ENCODE measurements around the gene CD4. TPM values are rescaled to one million over a fixed set of nuclear protein-coding genes. Genes with fewer than 3 reads are reported as not detected.
A peak's percentile ranks its signal among the peaks of the same experiment; 100 is the strongest.

The CD4 gene
- total RNA-seq, 1 donor from 2014 or later: 0.70 TPM

DNA sequence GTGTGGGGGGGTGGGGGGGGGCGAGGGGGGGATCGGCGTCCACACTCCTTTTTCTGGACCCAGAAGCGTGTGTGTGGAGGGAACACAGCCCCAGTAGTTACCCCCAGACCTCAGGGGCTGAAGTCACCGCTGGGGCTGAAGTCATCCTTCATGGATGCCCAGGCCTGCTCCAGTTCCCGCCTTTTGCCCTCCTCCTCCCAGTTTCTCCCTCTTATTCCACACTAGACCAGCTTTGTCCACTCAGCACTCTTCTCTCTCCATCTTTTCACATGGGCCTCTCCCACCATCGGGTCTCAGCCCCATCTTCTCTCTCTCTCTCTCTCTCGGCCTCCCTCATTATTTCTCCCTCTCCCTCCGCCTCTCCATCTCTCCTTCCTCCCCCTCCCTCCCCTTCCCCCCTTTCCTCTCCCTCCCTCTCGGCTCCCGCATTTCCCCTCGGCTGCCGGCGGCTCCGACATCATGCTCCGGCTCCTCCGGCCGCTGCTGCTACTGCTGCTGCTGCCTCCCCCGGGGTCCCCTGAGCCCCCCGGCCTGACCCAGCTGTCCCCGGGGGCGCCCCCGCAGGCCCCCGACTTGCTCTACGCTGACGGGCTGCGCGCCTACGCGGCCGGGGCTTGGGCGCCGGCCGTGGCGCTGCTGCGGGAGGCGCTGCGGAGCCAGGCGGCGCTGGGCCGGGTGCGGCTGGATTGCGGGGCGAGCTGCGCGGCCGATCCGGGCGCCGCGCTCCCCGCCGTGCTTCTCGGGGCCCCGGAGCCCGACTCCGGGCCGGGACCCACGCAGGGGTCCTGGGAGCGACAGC is 38.9 kb downstream of the CD4 start, which contains the start of gene P3H3:
Gene P3H3, plus strand, starts transcription at position 426 of the 799 bp plus-strand sequence. Its CDS starts 34 bp downstream, at position 460.
- TF ChIP-seq, protein P1, sequence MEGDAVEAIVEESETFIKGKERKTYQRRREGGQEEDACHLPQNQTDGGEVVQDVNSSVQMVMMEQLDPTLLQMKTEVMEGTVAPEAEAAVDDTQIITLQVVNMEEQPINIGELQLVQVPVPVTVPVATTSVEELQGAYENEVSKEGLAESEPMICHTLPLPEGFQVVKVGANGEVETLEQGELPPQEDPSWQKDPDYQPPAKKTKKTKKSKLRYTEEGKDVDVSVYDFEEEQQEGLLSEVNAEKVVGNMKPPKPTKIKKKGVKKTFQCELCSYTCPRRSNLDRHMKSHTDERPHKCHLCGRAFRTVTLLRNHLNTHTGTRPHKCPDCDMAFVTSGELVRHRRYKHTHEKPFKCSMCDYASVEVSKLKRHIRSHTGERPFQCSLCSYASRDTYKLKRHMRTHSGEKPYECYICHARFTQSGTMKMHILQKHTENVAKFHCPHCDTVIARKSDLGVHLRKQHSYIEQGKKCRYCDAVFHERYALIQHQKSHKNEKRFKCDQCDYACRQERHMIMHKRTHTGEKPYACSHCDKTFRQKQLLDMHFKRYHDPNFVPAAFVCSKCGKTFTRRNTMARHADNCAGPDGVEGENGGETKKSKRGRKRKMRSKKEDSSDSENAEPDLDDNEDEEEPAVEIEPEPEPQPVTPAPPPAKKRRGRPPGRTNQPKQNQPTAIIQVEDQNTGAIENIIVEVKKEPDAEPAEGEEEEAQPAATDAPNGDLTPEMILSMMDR (IDR thresholded peaks at IDR 0.05): peak; percentile 25
- peak; percentile 66 for DNase-seq (ENCODE audit: low spot score)
- peaks cover 8% of the 10 kb centered on the region for H3K36me3 Mint-ChIP-seq (ENCODE audit: low read depth)
- H3K27ac Mint-ChIP-seq (ENCODE audit: unreplicated experiment): peak within 1 kb of the TSS; percentile 97
- no peaks in the 10 kb centered on the region for H3K9me3 Mint-ChIP-seq (ENCODE audit: low read depth)
- no peaks in the 10 kb centered on the region for H3K27me3 Mint-ChIP-seq (ENCODE audit: low read depth)
- peak within 1 kb of the TSS; percentile 96 for H3K4me3 Mint-ChIP-seq (ENCODE audit: unreplicated experiment)
- peaks cover 38% of the 10 kb centered on the region for H3K4me1 Mint-ChIP-seq (ENCODE audit: low read depth)

DNA sequence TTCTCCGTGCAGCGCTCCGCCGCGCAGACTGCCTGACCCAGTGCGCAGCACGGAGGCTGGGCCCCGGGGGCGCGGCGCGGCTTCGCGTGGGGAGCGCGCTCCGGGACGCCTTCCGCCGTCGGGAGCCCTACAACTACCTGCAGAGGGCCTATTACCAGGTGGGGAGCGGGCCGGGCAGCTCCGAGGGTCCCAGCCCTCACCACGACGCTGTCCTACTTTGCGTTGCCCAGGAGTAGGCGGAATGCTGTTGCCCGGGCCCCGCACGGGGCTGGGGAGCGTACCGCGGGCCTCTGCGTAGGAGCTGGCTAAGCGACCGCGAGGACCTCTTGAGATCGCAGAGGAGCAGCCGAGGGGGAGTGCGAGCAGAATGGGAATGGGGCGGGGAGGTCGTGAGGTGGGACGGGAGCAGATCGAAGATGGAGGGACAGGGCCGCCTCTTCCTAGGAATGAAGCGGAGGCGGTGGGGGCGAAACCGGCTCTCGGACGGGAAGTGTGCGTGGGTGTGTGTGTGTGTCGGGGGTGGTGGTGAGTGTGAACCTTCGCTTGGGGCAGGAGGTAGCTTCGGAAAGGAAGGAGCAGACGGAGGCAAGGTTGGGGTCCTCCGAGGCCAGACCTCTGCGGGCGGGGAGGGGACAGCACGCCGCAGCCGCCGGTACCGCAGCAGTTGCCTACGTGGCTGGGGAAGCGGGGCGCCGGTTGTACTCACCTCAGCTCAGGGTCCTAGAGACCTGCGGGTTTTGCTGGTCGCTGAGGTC is 39.6 kb downstream of the CD4 start:
- H3K27ac Mint-ChIP-seq (ENCODE audit: unreplicated experiment): peak overlapping the region; percentile 97
- H3K27me3 Mint-ChIP-seq (ENCODE audit: low read depth): no peaks in the 10 kb centered on the region
- H3K4me1 Mint-ChIP-seq (ENCODE audit: low read depth): peaks cover 39% of the 10 kb centered on the region
- TF ChIP-seq, protein P1 (IDR thresholded peaks at IDR 0.05): no peak
- peaks cover 14% of the 10 kb centered on the region for H3K36me3 Mint-ChIP-seq (ENCODE audit: low read depth)
- peak overlapping the region; percentile 96 for H3K4me3 Mint-ChIP-seq (ENCODE audit: unreplicated experiment)
- no peaks in the 10 kb centered on the region for H3K9me3 Mint-ChIP-seq (ENCODE audit: low read depth)
- peak; percentile 93 for DNase-seq (ENCODE audit: low spot score)

DNA sequence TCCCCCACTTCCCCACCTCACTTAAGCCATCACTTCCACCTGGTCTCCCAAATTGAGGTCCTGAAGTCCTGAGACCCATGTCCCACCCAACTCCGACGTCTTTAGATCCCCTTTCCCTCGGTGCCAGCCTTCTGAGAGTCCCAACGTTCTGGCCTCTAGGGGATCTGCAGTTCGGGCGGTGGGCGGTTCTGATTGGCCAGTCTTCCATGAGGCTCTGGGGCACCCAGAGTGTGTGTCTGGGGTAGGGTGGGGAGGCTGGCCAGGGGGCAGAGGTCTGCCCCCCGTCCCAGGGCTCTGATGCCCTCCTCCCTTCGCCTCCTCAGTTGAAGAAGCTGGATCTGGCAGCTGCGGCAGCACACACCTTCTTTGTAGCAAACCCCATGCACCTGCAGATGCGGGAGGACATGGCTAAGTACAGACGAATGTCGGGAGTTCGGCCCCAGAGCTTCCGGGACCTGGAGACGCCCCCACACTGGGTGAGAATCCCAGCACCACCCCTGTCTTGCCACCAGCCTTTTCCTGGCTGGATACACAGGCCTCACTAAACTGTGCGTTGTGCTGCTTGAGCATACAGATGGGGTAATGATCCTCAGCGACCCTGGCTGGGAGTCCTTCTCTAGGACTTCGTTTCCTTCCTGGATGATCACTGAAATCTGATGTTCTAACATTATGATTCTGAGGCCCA is 40.4 kb downstream of the CD4 start:
- no peaks in the 10 kb centered on the region for H3K27me3 Mint-ChIP-seq (ENCODE audit: low read depth)
- TF ChIP-seq, protein P1 (IDR thresholded peaks at IDR 0.05): peak; percentile 49
- H3K9me3 Mint-ChIP-seq (ENCODE audit: low read depth): no peaks in the 10 kb centered on the region
- H3K4me3 Mint-ChIP-seq (ENCODE audit: unreplicated experiment): peak overlapping the region; percentile 96
- peak; percentile 85 for DNase-seq (ENCODE audit: low spot score)
- peaks cover 38% of the 10 kb centered on the region for H3K4me1 Mint-ChIP-seq (ENCODE audit: low read depth)
- peaks cover 19% of the 10 kb centered on the region for H3K36me3 Mint-ChIP-seq (ENCODE audit: low read depth)
- peak overlapping the region; percentile 97 for H3K27ac Mint-ChIP-seq (ENCODE audit: unreplicated experiment)

DNA sequence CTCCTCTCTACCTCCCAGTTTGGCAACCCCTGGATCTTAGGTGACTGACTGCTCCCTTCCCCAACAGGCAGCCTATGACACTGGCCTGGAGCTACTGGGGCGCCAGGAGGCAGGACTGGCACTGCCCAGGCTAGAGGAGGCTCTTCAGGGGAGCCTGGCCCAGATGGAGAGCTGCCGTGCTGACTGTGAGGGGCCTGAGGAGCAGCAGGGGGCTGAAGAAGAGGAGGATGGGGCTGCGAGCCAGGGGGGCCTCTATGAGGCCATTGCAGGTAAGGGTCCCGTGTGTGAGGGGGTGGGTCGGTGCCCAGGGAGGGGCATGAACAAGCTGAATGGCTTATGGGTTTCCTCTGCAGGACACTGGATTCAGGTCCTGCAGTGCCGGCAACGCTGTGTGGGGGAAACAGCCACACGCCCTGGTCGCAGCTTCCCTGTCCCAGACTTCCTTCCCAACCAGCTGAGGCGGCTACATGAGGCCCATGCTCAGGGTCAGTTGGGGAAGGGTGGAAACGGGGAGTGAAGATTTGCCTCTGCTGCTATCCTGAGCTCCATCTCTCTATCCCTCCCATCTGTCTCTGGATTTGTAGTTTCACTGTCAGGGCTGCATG is 41.1 kb downstream of the CD4 start:
- Mint-ChIP-seq H3K27me3 (ENCODE audit: low read depth) (no peaks in the 10 kb centered on the region), H3K4me1 (ENCODE audit: low read depth) (peaks cover 31% of the 10 kb centered on the region), H3K4me3 (ENCODE audit: unreplicated experiment) (peak overlapping the region; percentile 96), H3K9me3 (ENCODE audit: low read depth) (no peaks in the 10 kb centered on the region), H3K27ac (ENCODE audit: unreplicated experiment) (no peak overlapping the region), H3K36me3 (ENCODE audit: low read depth) (peaks cover 21% of the 10 kb centered on the region)
- DNase-seq (ENCODE audit: low spot score): peak; percentile 81
- TF ChIP-seq, protein P1 (IDR thresholded peaks at IDR 0.05): no peak
